C4-2B (cell line): ENCODE data around the gene MYLK4.

ENCODE experiments used
- H3K27ac ChIP-seq: fragments of 450-650 bp; 2 replicates; pipeline ENCODE4 v1.5.1; 2017
- CTCF ChIP-seq: fragments of 450-650 bp; conservative IDR thresholded peaks from 2 replicates; pipeline ENCODE4 v1.5.1; 2017; ENCODE audit warnings: mild to moderate bottlenecking
- ZFX ChIP-seq: fragments of 450-650 bp; IDR thresholded peaks from 2 replicates; pipeline ENCODE4 v1.6.1; 2017

MYLK4 gene

GRCh38 chr6:2794171-2794730 is 43.5 kb upstream of the MYLK4 start:
- no peak for TF ChIP-seq ZFX
- no peak for TF ChIP-seq CTCF
- no peak overlapping the region for H3K27ac ChIP-seq

GRCh38 chr6:2793534-2794151 is 42.9 kb upstream of the MYLK4 start:
- TF ChIP-seq CTCF, result no peak
- no peak for TF ChIP-seq ZFX
- no peak overlapping the region for H3K27ac ChIP-seq

GRCh38 chr6:2792330-2793110 is 41.8 kb upstream of the MYLK4 start:
- no peak overlapping the region for H3K27ac ChIP-seq
- TF ChIP-seq ZFX (no peak), CTCF (no peak)

- H3K27ac ChIP-seq, result no peak overlapping the region
- no peak for TF ChIP-seq ZFX
- peak; percentile 66; the same call in 1 of the 2 replicates for TF ChIP-seq CTCF
Measured at GRCh38 chr6:2791450-2791974, 40.8 kb upstream of the MYLK4 start.

- no peak overlapping the region for H3K27ac ChIP-seq
- TF ChIP-seq ZFX (no peak), CTCF (peak; percentile 89)
Measured at GRCh38 chr6:2790588-2791449, 40.1 kb upstream of the MYLK4 start.

GRCh38 chr6:2786269-2786668 is 35.5 kb upstream of the MYLK4 start:
- TF ChIP-seq CTCF, result no peak
- TF ChIP-seq ZFX, result no peak
- H3K27ac ChIP-seq, result no peak overlapping the region
